HepG2 (cell line): Measurements from ENCODE around the gene TEDC2. TPM values are rescaled to one million over a fixed set of nuclear protein-coding genes. Genes with fewer than 3 reads are reported as not detected.

Experiments
- AHR ChIP-seq: IDR thresholded peaks from 2 replicates; pipeline ENCODE4 v1.6.1; 2018; ENCODE audit warnings: missing genetic modification reagents, missing compliant biosample characterization
- ATRX ChIP-seq: sonication (generic); formaldehyde crosslinking; IDR thresholded peaks from 2 replicates; pipeline ENCODE4 v1.4.0; 2020; ENCODE audit warnings: missing genetic modification reagents, borderline replicate concordance
- FOXA3 ChIP-seq: IDR thresholded peaks from 2 replicates; pipeline ENCODE4 v1.6.1; 2016; ENCODE audit warnings: missing genetic modification reagents, missing compliant biosample characterization
- KDM6A ChIP-seq: IDR thresholded peaks from 2 replicates; pipeline ENCODE4 v1.6.1; 2016; ENCODE audit warnings: low read depth
- TMF1 ChIP-seq: sonication (generic); formaldehyde crosslinking; IDR thresholded peaks from 2 replicates; pipeline ENCODE4 v1.8.1; 2022; ENCODE audit warnings: low read depth, missing genetic modification reagents
- ZMYM2 ChIP-seq: sonication (generic); formaldehyde crosslinking; IDR thresholded peaks from 2 replicates; pipeline ENCODE4 v1.8.0; 2022; ENCODE audit warnings: mild to moderate bottlenecking, missing genetic modification reagents
- ZNF335 ChIP-seq: sonication (generic); formaldehyde crosslinking; IDR thresholded peaks from 2 replicates; pipeline ENCODE4 v1.4.0; 2020; ENCODE audit warnings: missing genetic modification reagents
- ZNF850 ChIP-seq: sonication (generic); formaldehyde crosslinking; conservative IDR thresholded peaks from 2 replicates; pipeline ENCODE4 v1.9.0; 2021; ENCODE audit warnings: mild to moderate bottlenecking, missing genetic modification reagents
- polyA plus RNA-seq, 8 experiments: library from polyadenylated mRNA; depleted of rRNA in 3 of 8; stranded (reverse) in 7 of 8; unstranded in 1 of 8; fragments of >200 nt; fragmentation: Illumina TruSeq in 4 of 8; extraction: Trizol in 4 of 8; gene quantifications; 2 replicates each; pipeline versions ENCODE4 v1.2.1 to v1.2.3, GENCODE V29; 2011 to 2016; ENCODE audit warnings: low read depth in 4 of 8, missing spikeins in 1 of 8, mixed read lengths in 1 of 8; ENCODE audit not compliant: insufficient read depth in 1 of 8
- total RNA-seq, 5 experiments: library from RNA; depleted of rRNA; stranded (reverse); fragments of >200 nt; fragmentation: Illumina TruSeq; extraction: Trizol; gene quantifications; 2 replicates each; pipeline ENCODE4 v1.2.3, GENCODE V29; 2016; ENCODE audit warnings: low read depth in 1 of 5
- TF ChIP-seq, protein P1 (sequence below): IDR thresholded peaks from 2 replicates; pipeline ENCODE4 v1.6.1; 2016
- TF ChIP-seq, protein P2 (sequence below): sonication (generic); formaldehyde crosslinking; conservative IDR thresholded peaks from 2 replicates; pipeline ENCODE4 v1.8.1; 2023; ENCODE audit warnings: missing genetic modification reagents
- TF ChIP-seq, protein P3 (sequence below): fragments of 450-650 bp; IDR thresholded peaks from 2 replicates; pipeline ENCODE4 v1.6.1; 2017
- TF ChIP-seq, protein P4 (sequence below): sonication (generic); IDR thresholded peaks from 2 replicates; pipeline ENCODE4 v1.6.1; 2016; ENCODE audit warnings: low read depth, borderline replicate concordance
- TF ChIP-seq, protein P5 (sequence below), 2 experiments: fragments of 450-650 bp in 1 of 2; sonication (generic) in 1 of 2; formaldehyde crosslinking in 1 of 2; IDR thresholded peaks; 2 replicates each; pipeline versions ENCODE4 v1.6.1 to v1.8.0; 2016 to 2022; ENCODE audit warnings: antibody characterized with exemption in 1 of 2, mild to moderate bottlenecking in 1 of 2, missing genetic modification reagents in 1 of 2
- TF ChIP-seq, protein P6 (sequence below): fragments of 450-650 bp; IDR thresholded peaks from 2 replicates; pipeline ENCODE4 v1.6.1; 2016

The TEDC2 gene
- total and polyA plus RNA-seq, 2 of the 13 experiments (the other 11 are each of a cell fraction or from before 2014, with no cell fraction given): 6.2 to 24.4 TPM

DNA sequence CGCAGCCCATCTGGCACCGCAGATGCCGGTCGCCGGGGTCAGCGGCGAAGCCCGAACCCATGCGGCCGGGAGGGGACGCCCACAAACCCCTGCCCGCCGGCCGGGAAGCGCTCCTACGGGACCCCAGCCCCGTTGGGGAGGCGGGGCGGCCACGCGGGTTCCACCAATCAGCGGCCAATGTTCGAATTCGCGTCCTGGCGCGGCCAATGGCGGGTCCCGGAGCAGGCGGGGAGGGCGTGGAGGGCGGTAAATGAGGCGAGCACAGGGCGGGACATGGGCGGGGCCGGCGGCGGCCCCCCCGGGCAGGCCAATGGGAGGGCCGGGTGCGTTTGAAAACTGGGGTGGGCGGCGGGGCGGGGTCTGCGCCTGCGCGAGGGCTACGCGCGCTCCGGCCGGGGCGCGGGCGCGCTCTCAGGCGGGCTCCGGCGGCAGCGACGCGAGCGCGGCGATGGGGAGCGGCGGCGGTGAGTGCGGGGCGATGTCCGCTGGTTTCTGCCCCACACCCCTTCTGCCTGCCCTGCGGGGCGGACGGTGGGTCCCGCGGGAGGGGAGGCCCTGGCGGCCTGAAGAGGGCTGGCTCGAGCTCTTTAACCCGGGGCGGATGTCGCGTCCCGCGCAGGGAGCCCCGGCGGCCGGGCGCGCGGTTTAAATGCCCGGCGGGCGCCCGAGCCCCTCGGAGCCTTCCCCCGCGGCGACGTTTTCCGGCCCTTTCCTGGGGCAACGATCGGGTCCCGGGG, 30.7 kb upstream of the TEDC2 start, which contains the start of gene CCNF (continued):
- TF ChIP-seq, protein P1, sequence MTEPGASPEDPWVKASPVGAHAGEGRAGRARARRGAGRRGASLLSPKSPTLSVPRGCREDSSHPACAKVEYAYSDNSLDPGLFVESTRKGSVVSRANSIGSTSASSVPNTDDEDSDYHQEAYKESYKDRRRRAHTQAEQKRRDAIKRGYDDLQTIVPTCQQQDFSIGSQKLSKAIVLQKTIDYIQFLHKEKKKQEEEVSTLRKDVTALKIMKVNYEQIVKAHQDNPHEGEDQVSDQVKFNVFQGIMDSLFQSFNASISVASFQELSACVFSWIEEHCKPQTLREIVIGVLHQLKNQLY (CRISPR knock-in tag): no peak
- TF ChIP-seq, protein P2, sequence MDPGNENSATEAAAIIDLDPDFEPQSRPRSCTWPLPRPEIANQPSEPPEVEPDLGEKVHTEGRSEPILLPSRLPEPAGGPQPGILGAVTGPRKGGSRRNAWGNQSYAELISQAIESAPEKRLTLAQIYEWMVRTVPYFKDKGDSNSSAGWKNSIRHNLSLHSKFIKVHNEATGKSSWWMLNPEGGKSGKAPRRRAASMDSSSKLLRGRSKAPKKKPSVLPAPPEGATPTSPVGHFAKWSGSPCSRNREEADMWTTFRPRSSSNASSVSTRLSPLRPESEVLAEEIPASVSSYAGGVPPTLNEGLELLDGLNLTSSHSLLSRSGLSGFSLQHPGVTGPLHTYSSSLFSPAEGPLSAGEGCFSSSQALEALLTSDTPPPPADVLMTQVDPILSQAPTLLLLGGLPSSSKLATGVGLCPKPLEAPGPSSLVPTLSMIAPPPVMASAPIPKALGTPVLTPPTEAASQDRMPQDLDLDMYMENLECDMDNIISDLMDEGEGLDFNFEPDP (CRISPR knock-in tag): 0 out of 2 replicates have a peak, but pooled peaks have one; percentile 54
- no peak for TF ChIP-seq ATRX (CRISPR knock-in tag)
- TF ChIP-seq, protein P3, sequence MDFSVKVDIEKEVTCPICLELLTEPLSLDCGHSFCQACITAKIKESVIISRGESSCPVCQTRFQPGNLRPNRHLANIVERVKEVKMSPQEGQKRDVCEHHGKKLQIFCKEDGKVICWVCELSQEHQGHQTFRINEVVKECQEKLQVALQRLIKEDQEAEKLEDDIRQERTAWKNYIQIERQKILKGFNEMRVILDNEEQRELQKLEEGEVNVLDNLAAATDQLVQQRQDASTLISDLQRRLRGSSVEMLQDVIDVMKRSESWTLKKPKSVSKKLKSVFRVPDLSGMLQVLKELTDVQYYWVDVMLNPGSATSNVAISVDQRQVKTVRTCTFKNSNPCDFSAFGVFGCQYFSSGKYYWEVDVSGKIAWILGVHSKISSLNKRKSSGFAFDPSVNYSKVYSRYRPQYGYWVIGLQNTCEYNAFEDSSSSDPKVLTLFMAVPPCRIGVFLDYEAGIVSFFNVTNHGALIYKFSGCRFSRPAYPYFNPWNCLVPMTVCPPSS: no peak
- no peak for TF ChIP-seq KDM6A
- TF ChIP-seq, protein P4, sequence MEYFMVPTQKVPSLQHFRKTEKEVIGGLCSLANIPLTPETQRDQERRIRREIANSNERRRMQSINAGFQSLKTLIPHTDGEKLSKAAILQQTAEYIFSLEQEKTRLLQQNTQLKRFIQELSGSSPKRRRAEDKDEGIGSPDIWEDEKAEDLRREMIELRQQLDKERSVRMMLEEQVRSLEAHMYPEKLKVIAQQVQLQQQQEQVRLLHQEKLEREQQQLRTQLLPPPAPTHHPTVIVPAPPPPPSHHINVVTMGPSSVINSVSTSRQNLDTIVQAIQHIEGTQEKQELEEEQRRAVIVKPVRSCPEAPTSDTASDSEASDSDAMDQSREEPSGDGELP: no peak
- 0 out of 2 replicates have a peak, but pooled peaks have one; percentile 43 for TF ChIP-seq ZMYM2
- TF ChIP-seq ZNF335 (CRISPR knock-in tag): no peak
- TF ChIP-seq, protein P5, sequence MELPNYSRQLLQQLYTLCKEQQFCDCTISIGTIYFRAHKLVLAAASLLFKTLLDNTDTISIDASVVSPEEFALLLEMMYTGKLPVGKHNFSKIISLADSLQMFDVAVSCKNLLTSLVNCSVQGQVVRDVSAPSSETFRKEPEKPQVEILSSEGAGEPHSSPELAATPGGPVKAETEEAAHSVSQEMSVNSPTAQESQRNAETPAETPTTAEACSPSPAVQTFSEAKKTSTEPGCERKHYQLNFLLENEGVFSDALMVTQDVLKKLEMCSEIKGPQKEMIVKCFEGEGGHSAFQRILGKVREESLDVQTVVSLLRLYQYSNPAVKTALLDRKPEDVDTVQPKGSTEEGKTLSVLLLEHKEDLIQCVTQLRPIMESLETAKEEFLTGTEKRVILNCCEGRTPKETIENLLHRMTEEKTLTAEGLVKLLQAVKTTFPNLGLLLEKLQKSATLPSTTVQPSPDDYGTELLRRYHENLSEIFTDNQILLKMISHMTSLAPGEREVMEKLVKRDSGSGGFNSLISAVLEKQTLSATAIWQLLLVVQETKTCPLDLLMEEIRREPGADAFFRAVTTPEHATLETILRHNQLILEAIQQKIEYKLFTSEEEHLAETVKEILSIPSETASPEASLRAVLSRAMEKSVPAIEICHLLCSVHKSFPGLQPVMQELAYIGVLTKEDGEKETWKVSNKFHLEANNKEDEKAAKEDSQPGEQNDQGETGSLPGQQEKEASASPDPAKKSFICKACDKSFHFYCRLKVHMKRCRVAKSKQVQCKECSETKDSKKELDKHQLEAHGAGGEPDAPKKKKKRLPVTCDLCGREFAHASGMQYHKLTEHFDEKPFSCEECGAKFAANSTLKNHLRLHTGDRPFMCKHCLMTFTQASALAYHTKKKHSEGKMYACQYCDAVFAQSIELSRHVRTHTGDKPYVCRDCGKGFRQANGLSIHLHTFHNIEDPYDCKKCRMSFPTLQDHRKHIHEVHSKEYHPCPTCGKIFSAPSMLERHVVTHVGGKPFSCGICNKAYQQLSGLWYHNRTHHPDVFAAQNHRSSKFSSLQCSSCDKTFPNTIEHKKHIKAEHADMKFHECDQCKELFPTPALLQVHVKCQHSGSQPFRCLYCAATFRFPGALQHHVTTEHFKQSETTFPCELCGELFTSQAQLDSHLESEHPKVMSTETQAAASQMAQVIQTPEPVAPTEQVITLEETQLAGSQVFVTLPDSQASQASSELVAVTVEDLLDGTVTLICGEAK (IDR thresholded peaks at IDR 0.05): no peak
- TF ChIP-seq, protein P5 (CRISPR knock-in tag; IDR thresholded peaks at IDR 0.05): no peak
- no peak; the same call in 1 of the 2 replicates for TF ChIP-seq TMF1 (CRISPR knock-in tag)
- no peak for TF ChIP-seq AHR (CRISPR knock-in tag)
- TF ChIP-seq, protein P6, sequence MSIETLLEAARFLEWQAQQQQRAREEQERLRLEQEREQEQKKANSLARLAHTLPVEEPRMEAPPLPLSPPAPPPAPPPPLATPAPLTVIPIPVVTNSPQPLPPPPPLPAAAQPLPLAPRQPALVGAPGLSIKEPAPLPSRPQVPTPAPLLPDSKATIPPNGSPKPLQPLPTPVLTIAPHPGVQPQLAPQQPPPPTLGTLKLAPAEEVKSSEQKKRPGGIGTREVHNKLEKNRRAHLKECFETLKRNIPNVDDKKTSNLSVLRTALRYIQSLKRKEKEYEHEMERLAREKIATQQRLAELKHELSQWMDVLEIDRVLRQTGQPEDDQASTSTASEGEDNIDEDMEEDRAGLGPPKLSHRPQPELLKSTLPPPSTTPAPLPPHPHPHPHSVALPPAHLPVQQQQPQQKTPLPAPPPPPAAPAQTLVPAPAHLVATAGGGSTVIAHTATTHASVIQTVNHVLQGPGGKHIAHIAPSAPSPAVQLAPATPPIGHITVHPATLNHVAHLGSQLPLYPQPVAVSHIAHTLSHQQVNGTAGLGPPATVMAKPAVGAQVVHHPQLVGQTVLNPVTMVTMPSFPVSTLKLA: no peak
- no peak for TF ChIP-seq ZNF850
- no peak for TF ChIP-seq FOXA3 (CRISPR knock-in tag)
